HepG2 (cell line): Measurements from ENCODE around the gene DAB2IP. TPM values are rescaled to one million over a fixed set of nuclear protein-coding genes. Genes with fewer than 3 reads are reported as not detected.

Source experiments
- AGO2 ChIP-seq: fragments of 200-400 bp; formaldehyde crosslinking; optimal IDR thresholded peaks from 2 replicates; pipeline ENCODE3; 2017; ENCODE audit warnings: mild to moderate bottlenecking, low read depth, low read length, moderate library complexity
- CBX2 ChIP-seq, 2 experiments: fragments of 200-600 bp in 1 of 2; sonication (generic); formaldehyde crosslinking in 1 of 2; IDR thresholded peaks; 2 replicates each; pipeline versions ENCODE4 v1.7.0 to v1.8.1; 2018 to 2022; ENCODE audit warnings: low read depth in 2 of 2, low read length in 1 of 2, mild to moderate bottlenecking in 1 of 2, missing genetic modification reagents in 1 of 2
- ETV5 ChIP-seq: IDR thresholded peaks from 2 replicates; pipeline ENCODE4 v1.6.1; 2018; ENCODE audit warnings: missing biosample characterization, missing genetic modification reagents, inconsistent platforms, borderline replicate concordance
- HMGA1 ChIP-seq: sonication (generic); formaldehyde crosslinking; conservative IDR thresholded peaks from 2 replicates; pipeline ENCODE4 v1.4.0; 2020; ENCODE audit warnings: missing genetic modification reagents
- HOMEZ ChIP-seq: IDR thresholded peaks from 2 replicates; pipeline ENCODE4 v1.6.1; 2016; ENCODE audit warnings: low read depth
- PHF8 ChIP-seq: sonication (generic); formaldehyde crosslinking; IDR thresholded peaks from 2 replicates; pipeline ENCODE4 v1.5.0; 2020; ENCODE audit warnings: missing genetic modification reagents
- RBM22 ChIP-seq: fragments of 200-400 bp; formaldehyde crosslinking; optimal IDR thresholded peaks from 2 replicates; pipeline ENCODE3; 2017; ENCODE audit warnings: mild to moderate bottlenecking, low read length, moderate library complexity
- RELA ChIP-seq: sonication (generic); formaldehyde crosslinking; IDR thresholded peaks from 2 replicates; pipeline ENCODE4 v1.4.0; 2020; ENCODE audit warnings: missing genetic modification reagents
- RXRA ChIP-seq: sonication (generic); formaldehyde crosslinking; IDR thresholded peaks from 2 replicates; pipeline ENCODE4 v1.5.1; 2020; ENCODE audit warnings: missing genetic modification reagents
- SCMH1 ChIP-seq: sonication (generic); formaldehyde crosslinking; IDR thresholded peaks from 2 replicates; pipeline ENCODE4 v1.9.0; 2021; ENCODE audit warnings: missing genetic modification reagents, mild to moderate bottlenecking, borderline replicate concordance
- SP140L ChIP-seq: sonication (generic); formaldehyde crosslinking; IDR thresholded peaks from 2 replicates; pipeline ENCODE4 v1.4.0; 2020; ENCODE audit warnings: missing genetic modification reagents, borderline replicate concordance
- SPEN ChIP-seq: sonication (generic); formaldehyde crosslinking; IDR thresholded peaks from 2 replicates; pipeline ENCODE4 v1.5.1; 2020; ENCODE audit warnings: low read depth, mild to moderate bottlenecking, missing genetic modification reagents
- ZC3H13 ChIP-seq: sonication (generic); formaldehyde crosslinking; IDR thresholded peaks from 2 replicates; pipeline ENCODE4 v1.8.1; 2023; ENCODE audit warnings: mild to moderate bottlenecking, missing genetic modification reagents, moderate library complexity
- ZNF24 ChIP-seq: fragments of 450-650 bp; IDR thresholded peaks from 2 replicates; pipeline ENCODE4 v1.6.1; 2017; ENCODE audit warnings: antibody characterized with exemption, mild to moderate bottlenecking
- ZNF510 ChIP-seq: sonication (generic); formaldehyde crosslinking; IDR thresholded peaks from 2 replicates; pipeline ENCODE4 v1.4.0; 2020; ENCODE audit warnings: low read depth, mild to moderate bottlenecking, missing genetic modification reagents
- ZNF710 ChIP-seq: sonication (generic); formaldehyde crosslinking; IDR thresholded peaks from 2 replicates; pipeline ENCODE4 v1.5.0; 2020; ENCODE audit warnings: mild to moderate bottlenecking, missing genetic modification reagents, borderline replicate concordance
- ZNF713 ChIP-seq: sonication (generic); formaldehyde crosslinking; IDR thresholded peaks from 2 replicates; pipeline ENCODE4 v1.4.0; 2020; ENCODE audit warnings: mild to moderate bottlenecking, missing genetic modification reagents
- ZNF776 ChIP-seq: sonication (generic); formaldehyde crosslinking; IDR thresholded peaks from 2 replicates; pipeline ENCODE4 v1.4.0; 2020; ENCODE audit warnings: mild to moderate bottlenecking, missing genetic modification reagents
- ZSCAN22 ChIP-seq: sonication (generic); formaldehyde crosslinking; IDR thresholded peaks from 2 replicates; pipeline ENCODE4 v1.4.0; 2020; ENCODE audit warnings: mild to moderate bottlenecking, missing genetic modification reagents
- polyA plus RNA-seq, 8 experiments: library from polyadenylated mRNA; depleted of rRNA in 3 of 8; stranded (reverse) in 7 of 8; unstranded in 1 of 8; fragments of >200 nt; fragmentation: Illumina TruSeq in 4 of 8; extraction: Trizol in 4 of 8; gene quantifications; 2 replicates each; pipeline versions ENCODE4 v1.2.1 to v1.2.3, GENCODE V29; 2011 to 2016; ENCODE audit warnings: low read depth in 4 of 8, missing spikeins in 1 of 8, mixed read lengths in 1 of 8; ENCODE audit not compliant: insufficient read depth in 1 of 8
- total RNA-seq, 5 experiments: library from RNA; depleted of rRNA; stranded (reverse); fragments of >200 nt; fragmentation: Illumina TruSeq; extraction: Trizol; gene quantifications; 2 replicates each; pipeline ENCODE4 v1.2.3, GENCODE V29; 2016; ENCODE audit warnings: low read depth in 1 of 5
- TF ChIP-seq, protein P1 (sequence below): sonication (generic); formaldehyde crosslinking; IDR thresholded peaks from 2 replicates; pipeline ENCODE4 v1.4.0; 2020; ENCODE audit warnings: missing genetic modification reagents, mild to moderate bottlenecking, borderline replicate concordance

DAB2IP gene
- total and polyA plus RNA-seq, 2 of the 13 experiments (the other 11 are each of a cell fraction or from before 2014, with no cell fraction given) = 25.3 to 37.9 TPM

- TF ChIP-seq ZNF710 (CRISPR knock-in tag) = no peak
- TF ChIP-seq ETV5 (CRISPR knock-in tag) = peak; percentile 34; the same call in 1 of the 2 replicates
- TF ChIP-seq ZSCAN22 (CRISPR knock-in tag) = no peak
- TF ChIP-seq SPEN (CRISPR knock-in tag) = 0 out of 2 replicates have a peak, but pooled peaks have one; percentile 15
- no peak for TF ChIP-seq AGO2
- 0 out of 2 replicates have a peak, but pooled peaks have one; percentile 83 for TF ChIP-seq ZNF713 (CRISPR knock-in tag)
- no peak for TF ChIP-seq SCMH1 (CRISPR knock-in tag)
- 0 out of 2 replicates have a peak, but pooled peaks have one; percentile 49 for TF ChIP-seq SP140L (CRISPR knock-in tag)
- no peak for TF ChIP-seq RELA (CRISPR knock-in tag)
- 0 out of 2 replicates have a peak, but pooled peaks have one; percentile 49 for TF ChIP-seq ZC3H13
- no peak for TF ChIP-seq ZNF24
- TF ChIP-seq, protein P1, sequence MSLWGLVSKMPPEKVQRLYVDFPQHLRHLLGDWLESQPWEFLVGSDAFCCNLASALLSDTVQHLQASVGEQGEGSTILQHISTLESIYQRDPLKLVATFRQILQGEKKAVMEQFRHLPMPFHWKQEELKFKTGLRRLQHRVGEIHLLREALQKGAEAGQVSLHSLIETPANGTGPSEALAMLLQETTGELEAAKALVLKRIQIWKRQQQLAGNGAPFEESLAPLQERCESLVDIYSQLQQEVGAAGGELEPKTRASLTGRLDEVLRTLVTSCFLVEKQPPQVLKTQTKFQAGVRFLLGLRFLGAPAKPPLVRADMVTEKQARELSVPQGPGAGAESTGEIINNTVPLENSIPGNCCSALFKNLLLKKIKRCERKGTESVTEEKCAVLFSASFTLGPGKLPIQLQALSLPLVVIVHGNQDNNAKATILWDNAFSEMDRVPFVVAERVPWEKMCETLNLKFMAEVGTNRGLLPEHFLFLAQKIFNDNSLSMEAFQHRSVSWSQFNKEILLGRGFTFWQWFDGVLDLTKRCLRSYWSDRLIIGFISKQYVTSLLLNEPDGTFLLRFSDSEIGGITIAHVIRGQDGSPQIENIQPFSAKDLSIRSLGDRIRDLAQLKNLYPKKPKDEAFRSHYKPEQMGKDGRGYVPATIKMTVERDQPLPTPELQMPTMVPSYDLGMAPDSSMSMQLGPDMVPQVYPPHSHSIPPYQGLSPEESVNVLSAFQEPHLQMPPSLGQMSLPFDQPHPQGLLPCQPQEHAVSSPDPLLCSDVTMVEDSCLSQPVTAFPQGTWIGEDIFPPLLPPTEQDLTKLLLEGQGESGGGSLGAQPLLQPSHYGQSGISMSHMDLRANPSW = peak; percentile 56; the same call in 1 of the 2 replicates
- no peak for TF ChIP-seq RBM22
- 0 out of 2 replicates have a peak, but pooled peaks have one; percentile 23 for TF ChIP-seq HOMEZ (CRISPR knock-in tag)
- peak; percentile 53; the same call in 1 of the 2 replicates for TF ChIP-seq ZNF510 (CRISPR knock-in tag)
- TF ChIP-seq RXRA (CRISPR knock-in tag) = no peak; the same call in 1 of the 2 replicates
- TF ChIP-seq ZNF776 = no peak
- TF ChIP-seq CBX2 (IDR thresholded peaks at IDR 0.05; ENCODE audit: low read depth, low read length) = no peak
- no peak for TF ChIP-seq CBX2 (CRISPR knock-in tag; IDR thresholded peaks at IDR 0.05; ENCODE audit: low read depth)
- TF ChIP-seq HMGA1 = no peak
- TF ChIP-seq PHF8 = peak; percentile 39; the same call in 1 of the 2 replicates
Observed at GRCh38 chr9:121744002-121744686, 92.7 kb downstream of the DAB2IP start (continued).
